Spinal cord (tissue), 10 donors: Measurements from ENCODE around the gene FTO. TPM values are rescaled to one million over a fixed set of nuclear protein-coding genes. Genes with fewer than 3 reads are reported as not detected.

Experiments
- DNase-seq, 6 donors: peaks; one replicate each; pipeline versions ENCODE4 v3.0.0 to v3.0.0-alpha.2; 2013 to 2015; ENCODE audit warnings: low spot score in 6 of 6, low read depth in 4 of 6
- H3K27ac ChIP-seq: one replicate; pipeline ENCODE4 v1.5.1; 2013; ENCODE audit warnings: low read depth, low read length, control low read depth
- H3K27me3 ChIP-seq: one replicate; pipeline ENCODE4 v1.6.1; 2013; ENCODE audit warnings: low read length; ENCODE audit not compliant: control insufficient read depth, insufficient read depth
- H3K36me3 ChIP-seq: one replicate; pipeline ENCODE4 v1.6.1; 2013; ENCODE audit warnings: low read length; ENCODE audit not compliant: control insufficient read depth, insufficient read depth
- H3K4me1 ChIP-seq: one replicate; pipeline ENCODE4 v1.6.1; 2013; ENCODE audit warnings: low read length; ENCODE audit not compliant: control insufficient read depth, insufficient read depth
- H3K4me3 ChIP-seq: one replicate; pipeline ENCODE4 v1.5.1; 2013; ENCODE audit warnings: low read depth, low read length, control low read depth
- H3K9me3 ChIP-seq: one replicate; pipeline ENCODE4 v1.6.1; 2013; ENCODE audit warnings: low read length; ENCODE audit not compliant: control insufficient read depth, insufficient read depth
- WGBS: methylation state at CpG from one replicate; pipeline ENCODE4 v1.1.5; 2013; ENCODE audit warnings: missing lambda C conversion rate; ENCODE audit not compliant: insufficient coverage; 5-methylcytosine and 5-hydroxymethylcytosine counted together
- polyA plus RNA-seq, 2 donors: library from polyadenylated mRNA; unstranded; fragments of 120-200 nt; gene quantifications; one replicate each; pipeline ENCODE4 v1.2.1, GENCODE V29; 2013; ENCODE audit not compliant: insufficient read length in 2 of 2
- total RNA-seq, 2 donors: library from RNA; depleted of rRNA in 1 of 2; stranded (reverse); fragments of 120-200 nt in 1 of 2; fragments of >200 nt in 1 of 2; gene quantifications; one replicate each; pipeline versions ENCODE4 v1.2.3 to v1.2.4, GENCODE V29; 2013 to 2014
- donor health status: healthy.

The FTO gene
- total and polyA plus RNA-seq, 4 donors = 129 to 183 (median 140) TPM

DNA sequence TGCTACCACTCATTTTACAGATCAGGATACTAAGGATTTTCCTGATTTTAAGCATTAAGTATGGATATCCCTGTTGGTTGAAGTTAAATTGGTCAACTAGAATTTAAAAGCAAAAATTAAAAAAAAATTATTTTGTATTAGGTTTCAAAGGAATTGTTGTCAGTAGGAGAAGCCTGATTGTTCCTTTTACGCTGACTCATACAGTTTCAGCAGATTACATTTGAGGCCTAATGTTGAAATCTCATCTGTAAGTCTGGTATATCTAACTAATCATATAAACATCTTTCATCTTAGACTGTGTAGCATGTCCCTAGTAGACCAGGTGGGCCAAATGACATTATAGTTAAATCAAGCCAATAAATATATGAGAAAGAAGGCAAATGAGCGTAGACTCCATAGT lies 83.5 kb downstream of the FTO start:
- Histone ChIP-seq H3K4me1 (no peaks in the 10 kb centered on the region), H3K36me3 (no peaks in the 10 kb centered on the region), H3K9me3 (no peaks in the 10 kb centered on the region), H3K27me3 (no peaks in the 10 kb centered on the region), H3K4me3 (no peak overlapping the region), H3K27ac (no peak overlapping the region)
- DNase-seq = no peak
- WGBS = 100% methylated on average over 1 of the region's 2 CpGs

DNA sequence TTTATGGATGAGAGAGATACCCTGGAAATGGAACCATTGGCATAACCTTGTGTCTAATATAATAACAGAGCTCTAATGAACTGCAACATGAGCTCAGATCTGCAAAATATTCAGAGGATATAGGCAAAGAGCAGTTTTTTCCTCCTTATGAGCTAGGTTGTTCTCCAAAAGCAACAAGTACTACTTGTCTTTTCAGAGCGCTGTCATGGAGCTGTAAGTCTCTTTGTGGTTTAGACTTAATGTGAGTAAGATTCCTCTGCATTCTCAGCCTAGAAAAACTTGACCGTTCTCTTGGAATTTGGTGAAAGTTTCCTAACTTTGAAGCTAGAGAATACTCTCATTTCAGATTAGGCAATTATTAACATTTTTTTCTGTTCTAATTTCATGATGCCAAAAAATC lies 85.2 kb downstream of the FTO start:
- Histone ChIP-seq H3K27me3 (no peaks in the 10 kb centered on the region), H3K9me3 (no peaks in the 10 kb centered on the region), H3K4me1 (no peaks in the 10 kb centered on the region), H3K36me3 (no peaks in the 10 kb centered on the region), H3K4me3 (no peak overlapping the region), H3K27ac (no peak overlapping the region)
- DNase-seq = peak in 1 of 6 donors; percentile 23
- WGBS = no CpG with 5 or more reads among the region's 2 CpGs

DNA sequence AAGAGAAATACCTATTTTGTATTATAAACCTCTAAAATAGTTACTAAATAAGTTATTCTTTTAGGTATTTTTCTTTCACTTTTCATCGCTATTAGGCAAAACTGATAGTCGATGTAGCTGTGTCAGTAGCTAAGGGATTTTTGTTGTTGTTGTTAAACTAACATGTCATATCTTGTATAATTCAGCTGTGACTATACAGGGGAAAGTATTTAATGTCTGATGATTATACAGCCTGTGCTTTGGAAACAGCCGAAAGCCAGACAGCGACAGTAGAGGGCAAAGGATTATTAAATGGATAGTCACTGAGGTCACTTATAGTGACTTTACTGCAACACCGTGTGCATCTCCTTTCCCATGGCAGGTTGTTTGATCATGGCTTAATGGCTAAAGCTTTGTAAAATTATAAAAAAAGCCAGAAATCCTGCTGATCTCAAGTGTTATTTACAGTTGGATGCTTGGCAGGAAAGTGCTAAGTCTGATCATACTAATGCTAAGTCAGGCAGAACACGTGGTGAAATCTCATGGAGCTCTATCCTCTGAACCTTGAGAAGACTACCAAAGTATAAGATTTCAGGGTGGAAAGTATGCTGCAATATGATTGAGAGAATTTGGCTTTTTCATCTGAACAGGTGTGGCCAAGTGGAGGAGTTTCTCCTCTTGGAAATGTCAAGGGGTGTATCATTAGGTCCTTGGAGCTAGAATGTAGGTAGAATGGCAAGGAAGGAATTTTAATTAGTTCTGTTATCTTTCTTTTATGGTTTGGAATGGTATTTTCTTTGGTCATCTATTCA lies 88.4 kb downstream of the FTO start:
- no peak overlapping the region for H3K4me3 ChIP-seq
- WGBS = 82% methylated on average over 4 of the region's 6 CpGs
- H3K36me3 ChIP-seq = no peaks in the 10 kb centered on the region
- DNase-seq = no peak
- no peaks in the 10 kb centered on the region for H3K27me3 ChIP-seq
- no peaks in the 10 kb centered on the region for H3K9me3 ChIP-seq
- no peaks in the 10 kb centered on the region for H3K4me1 ChIP-seq
- no peak overlapping the region for H3K27ac ChIP-seq

DNA sequence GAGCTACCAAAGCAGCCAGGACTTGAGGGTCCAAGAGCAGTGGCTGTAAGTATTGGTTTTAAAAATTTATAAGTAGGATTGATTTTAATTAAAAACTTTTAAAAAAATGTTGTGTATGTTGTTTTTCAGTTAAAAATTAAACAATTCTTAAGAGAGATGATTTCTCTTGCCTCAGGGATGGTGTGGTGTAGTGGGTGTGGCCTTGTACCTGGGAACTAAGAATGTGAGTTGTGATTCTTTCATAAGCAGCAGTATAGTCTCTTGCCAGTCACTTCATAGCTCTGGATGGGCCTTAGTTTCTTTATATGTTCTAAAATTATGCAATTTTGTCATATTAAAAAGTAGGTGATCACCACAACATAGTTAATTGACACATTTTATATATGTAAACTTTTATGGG lies 99.5 kb downstream of the FTO start:
- Histone ChIP-seq H3K27me3 (no peaks in the 10 kb centered on the region), H3K4me3 (no peak overlapping the region), H3K9me3 (peaks cover 4% of the 10 kb centered on the region), H3K27ac (no peak overlapping the region), H3K4me1 (peaks cover 7% of the 10 kb centered on the region), H3K36me3 (no peaks in the 10 kb centered on the region)
- DNase-seq = no peak

DNA sequence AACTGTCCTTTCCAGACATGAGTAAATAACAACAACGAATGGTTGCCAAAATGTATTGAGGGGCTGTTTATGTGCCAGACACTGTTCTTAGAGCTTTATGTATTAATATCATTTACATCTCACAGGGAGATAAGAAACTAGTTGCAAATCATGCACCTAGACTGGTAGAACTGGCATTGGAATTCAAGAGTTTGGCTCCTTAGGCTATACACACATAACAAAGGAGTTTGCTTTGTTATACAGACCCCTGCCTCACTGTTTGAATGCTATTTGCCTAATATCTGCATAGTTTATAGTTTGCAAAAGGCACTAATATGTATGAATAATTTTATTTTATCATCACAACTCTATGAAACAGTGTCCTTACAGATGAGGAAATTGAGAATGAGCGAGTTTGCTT lies 100.0 kb downstream of the FTO start:
- Histone ChIP-seq H3K4me1 (peaks cover 7% of the 10 kb centered on the region), H3K9me3 (peaks cover 4% of the 10 kb centered on the region), H3K4me3 (no peak overlapping the region), H3K27ac (no peak overlapping the region), H3K27me3 (no peaks in the 10 kb centered on the region), H3K36me3 (no peaks in the 10 kb centered on the region)
- no peak for DNase-seq
- WGBS = no CpG with 5 or more reads among the region's 2 CpGs

DNA sequence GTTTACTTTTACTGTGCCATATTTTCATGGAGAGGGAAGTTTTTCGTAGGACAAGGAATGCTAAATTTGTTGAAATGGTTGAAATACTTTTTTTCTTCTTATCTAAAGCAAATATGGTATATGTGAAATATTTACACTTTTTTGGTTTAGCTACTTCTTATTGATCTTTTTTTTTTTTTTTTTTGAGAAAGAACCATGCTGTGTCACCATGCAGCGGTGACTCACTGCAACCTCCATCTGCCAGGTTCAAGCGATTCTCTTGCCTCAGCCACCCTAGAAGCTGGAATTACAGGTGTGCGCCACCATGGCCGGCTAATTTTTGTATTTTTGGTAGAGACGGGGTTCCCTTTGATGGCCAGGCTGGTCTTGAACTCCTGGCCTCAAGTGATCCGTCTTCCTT lies 100.5 kb downstream of the FTO start:
- Histone ChIP-seq H3K27me3 (no peaks in the 10 kb centered on the region), H3K4me1 (peaks cover 7% of the 10 kb centered on the region), H3K36me3 (no peaks in the 10 kb centered on the region), H3K4me3 (no peak overlapping the region), H3K27ac (no peak overlapping the region), H3K9me3 (peaks cover 4% of the 10 kb centered on the region)
- 92% methylated on average over 2 of the region's 7 CpGs for WGBS
- DNase-seq = no peak

DNA sequence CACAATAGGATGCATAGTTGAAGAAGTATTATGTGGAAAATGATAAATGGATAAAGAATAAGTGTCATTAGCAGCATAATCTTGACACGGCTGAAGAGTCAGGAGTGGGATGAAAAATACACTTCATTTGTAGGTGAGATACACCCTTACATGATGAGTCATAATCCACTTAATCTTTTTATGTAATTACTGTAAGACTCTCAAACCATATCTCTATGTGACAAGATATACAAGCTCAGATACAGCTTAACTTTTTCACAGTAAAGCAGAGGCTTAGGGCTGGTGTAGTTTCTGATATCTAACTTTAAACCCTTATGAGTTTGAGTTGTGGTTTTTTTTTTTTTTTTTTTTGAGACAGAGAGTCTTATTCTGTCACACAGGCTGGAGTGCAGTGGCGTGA lies 101.2 kb downstream of the FTO start:
- H3K36me3 ChIP-seq = no peaks in the 10 kb centered on the region
- no peak overlapping the region for H3K27ac ChIP-seq
- no peak overlapping the region for H3K4me3 ChIP-seq
- 100% methylated on average over 1 of the region's 2 CpGs for WGBS
- no peak for DNase-seq
- H3K27me3 ChIP-seq = no peaks in the 10 kb centered on the region
- peaks cover 7% of the 10 kb centered on the region for H3K4me1 ChIP-seq
- H3K9me3 ChIP-seq = peaks cover 4% of the 10 kb centered on the region

DNA sequence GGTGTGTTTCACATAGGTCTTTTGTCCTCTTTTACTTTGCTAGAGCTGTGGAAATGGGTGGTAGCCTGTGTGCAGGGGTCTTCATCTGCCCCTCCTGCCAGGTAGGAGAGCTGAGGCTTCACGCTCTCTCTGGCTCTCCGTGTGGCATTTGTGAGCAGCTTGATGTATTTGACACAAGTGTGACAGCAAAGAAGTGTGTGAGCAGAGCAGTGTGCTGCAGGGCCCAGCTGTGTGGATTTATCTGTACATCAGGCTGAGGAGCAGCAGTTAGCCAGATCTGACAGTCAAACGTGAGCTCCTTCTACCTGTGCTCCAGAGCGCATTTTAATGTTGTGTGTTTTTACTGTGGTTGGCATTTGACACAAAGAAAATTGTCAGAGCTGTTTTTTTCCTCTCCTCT lies 101.8 kb downstream of the FTO start:
- H3K4me3 ChIP-seq = no peak overlapping the region
- H3K27ac ChIP-seq = no peak overlapping the region
- no peaks in the 10 kb centered on the region for H3K27me3 ChIP-seq
- H3K4me1 ChIP-seq = peaks cover 7% of the 10 kb centered on the region
- DNase-seq = peak in 1 of 6 donors; percentile 21
- H3K36me3 ChIP-seq = no peaks in the 10 kb centered on the region
- 54% methylated on average over 3 of the region's 4 CpGs for WGBS
- H3K9me3 ChIP-seq = peaks cover 2% of the 10 kb centered on the region

DNA sequence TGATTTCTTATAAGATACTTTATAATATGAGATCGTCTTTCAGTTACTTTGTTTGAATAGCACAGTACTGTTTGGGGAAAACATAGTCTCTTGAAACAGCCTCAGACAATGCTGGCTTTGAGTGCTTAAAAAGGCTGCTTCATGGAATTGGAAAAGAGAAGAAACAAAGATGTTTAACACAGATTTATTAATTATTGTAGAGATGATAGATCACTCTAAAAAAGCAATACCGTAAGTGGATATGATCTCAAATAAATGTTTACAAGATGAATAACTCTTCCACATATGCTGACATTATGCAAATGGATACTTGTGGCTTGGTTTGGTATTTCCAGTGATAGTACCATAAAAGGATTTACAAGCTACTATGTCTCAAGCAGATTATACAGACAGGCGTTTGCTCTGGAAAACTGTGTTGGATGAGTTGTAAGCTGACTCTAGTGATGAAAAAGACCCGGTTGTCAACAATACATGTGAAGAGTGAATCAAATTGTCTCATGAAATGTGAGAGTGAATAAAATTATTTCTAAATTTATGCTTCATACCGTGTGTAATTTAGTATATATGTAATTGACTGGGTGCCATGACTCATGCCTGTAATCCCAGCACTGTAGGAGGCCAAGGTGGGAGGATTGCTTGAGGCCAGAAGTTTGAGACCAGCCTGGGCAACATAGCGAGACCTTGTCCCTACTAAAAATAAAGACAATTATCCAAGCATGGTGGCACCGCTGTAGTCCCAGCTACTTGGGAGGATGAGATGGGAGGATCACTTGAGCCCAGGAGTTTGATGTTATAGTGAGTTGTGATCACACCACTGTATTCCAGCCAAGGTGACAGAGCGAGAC lies 105.4 kb downstream of the FTO start:
- H3K27me3 ChIP-seq = no peaks in the 10 kb centered on the region
- H3K9me3 ChIP-seq = no peaks in the 10 kb centered on the region
- H3K4me1 ChIP-seq = peaks cover 7% of the 10 kb centered on the region
- WGBS = 100% methylated on average over 1 of the region's 8 CpGs
- no peak for DNase-seq
- H3K27ac ChIP-seq = no peak overlapping the region
- peaks cover 7% of the 10 kb centered on the region for H3K36me3 ChIP-seq
- H3K4me3 ChIP-seq = no peak overlapping the region

DNA sequence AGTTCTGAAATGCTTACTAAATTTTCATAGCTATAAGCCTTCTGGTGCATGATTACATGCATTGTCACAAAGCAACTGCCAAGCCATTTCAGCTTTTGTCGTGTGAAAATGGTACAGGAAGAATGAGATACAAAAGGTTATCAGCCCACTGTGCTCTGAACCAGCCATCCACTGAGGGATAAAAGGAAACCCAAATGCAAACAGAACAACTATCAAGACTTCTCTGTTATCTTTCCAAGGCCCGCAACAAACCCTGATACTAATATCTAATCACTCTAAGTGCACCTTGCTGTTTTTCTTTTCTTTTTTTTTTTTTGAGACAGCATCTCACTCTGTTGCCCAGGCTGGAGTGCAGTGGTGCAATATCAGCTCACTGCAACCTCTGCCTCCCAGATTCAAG lies 109.0 kb downstream of the FTO start:
- no peaks in the 10 kb centered on the region for H3K4me1 ChIP-seq
- H3K4me3 ChIP-seq = no peak overlapping the region
- no peaks in the 10 kb centered on the region for H3K27me3 ChIP-seq
- WGBS = 100% methylated on average over 1 of the region's 2 CpGs
- H3K27ac ChIP-seq = no peak overlapping the region
- no peaks in the 10 kb centered on the region for H3K9me3 ChIP-seq
- DNase-seq = peak in 1 of 6 donors; percentile 39
- H3K36me3 ChIP-seq = peaks cover 16% of the 10 kb centered on the region
